RWPE2 (cell line): ENCODE data around the gene SAP130.

Experiments used
- ATAC-seq: fragments of 200-7000 bp; cut with Tn5 transposase; 3 replicates; pipeline ENCODE4 v1.9.1; 2021; ENCODE audit warnings: low read depth
- DNase-seq: peaks from one replicate; pipeline ENCODE4 v3.0.0-alpha.2; 2020; ENCODE audit warnings: low spot score
- H3K27ac ChIP-seq: fragments of 450-650 bp; 2 replicates; pipeline ENCODE4 v1.5.1; 2017; ENCODE audit warnings: mild to moderate bottlenecking; ENCODE audit not compliant: poor library complexity, severe bottlenecking
- H3K27me3 ChIP-seq: fragments of 250-450 bp; sonication (Bioruptor Pico); 2 replicates; pipeline ENCODE4 v1.5.1; 2021; ENCODE audit warnings: mild to moderate bottlenecking, moderate library complexity; ENCODE audit not compliant: insufficient read depth, poor library complexity, severe bottlenecking
- H3K36me3 ChIP-seq: fragments of 250-450 bp; sonication (Bioruptor Pico); 2 replicates; pipeline ENCODE4 v1.5.1; 2020; ENCODE audit warnings: low read depth, mild to moderate bottlenecking, moderate library complexity
- H3K4me1 ChIP-seq: fragments of 250-450 bp; sonication (Bioruptor Pico); 2 replicates; pipeline ENCODE4 v1.5.1; 2021; ENCODE audit warnings: mild to moderate bottlenecking, moderate library complexity; ENCODE audit not compliant: insufficient read depth, poor library complexity, severe bottlenecking
- H3K4me3 ChIP-seq: fragments of 250-450 bp; sonication (Bioruptor Pico); 2 replicates; pipeline ENCODE4 v1.5.1; 2021; ENCODE audit warnings: mild to moderate bottlenecking, moderate library complexity; ENCODE audit not compliant: severe bottlenecking
- H3K9me3 ChIP-seq: fragments of 250-450 bp; sonication (Bioruptor Pico); 2 replicates; pipeline ENCODE4 v1.5.1; 2021; ENCODE audit warnings: mild to moderate bottlenecking, moderate library complexity; ENCODE audit not compliant: severe bottlenecking
- TF ChIP-seq, protein P1 (sequence below): fragments of 450-650 bp; IDR thresholded peaks from one replicate; pipeline ENCODE4 v1.5.1; 2017; ENCODE audit warnings: mild to moderate bottlenecking, moderate library complexity; ENCODE audit not compliant: poor library complexity, severe bottlenecking

SAP130 gene

DNA sequence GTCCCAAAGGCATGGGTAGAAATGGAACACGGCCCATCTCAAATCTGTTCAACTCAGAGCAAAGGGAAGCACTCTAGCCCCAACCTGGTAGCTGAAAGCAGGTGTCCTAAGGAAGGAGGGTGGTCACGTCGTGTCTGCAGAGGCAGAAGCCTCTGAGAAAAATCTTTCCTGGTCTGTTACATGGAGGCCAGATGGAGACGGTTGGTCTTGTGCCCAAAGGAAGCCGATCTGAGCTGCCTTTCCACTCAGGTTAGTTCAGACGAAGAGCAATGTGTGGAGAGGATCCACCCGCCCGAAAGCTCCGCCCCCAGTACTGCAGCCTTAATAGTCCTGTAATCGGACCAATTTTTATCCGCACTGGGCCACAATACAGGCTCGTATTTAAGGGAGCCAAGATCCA is 87.2 kb downstream of the SAP130 start:
- peaks cover 34% of the 10 kb centered on the region for H3K36me3 ChIP-seq
- H3K4me3 ChIP-seq: no peak overlapping the region
- DNase-seq (no peak), ATAC-seq (no peak)
- no peaks in the 10 kb centered on the region for H3K4me1 ChIP-seq
- no peak overlapping the region for H3K27ac ChIP-seq
- no peaks in the 10 kb centered on the region for H3K9me3 ChIP-seq
- no peaks in the 10 kb centered on the region for H3K27me3 ChIP-seq
- TF ChIP-seq, protein P1, sequence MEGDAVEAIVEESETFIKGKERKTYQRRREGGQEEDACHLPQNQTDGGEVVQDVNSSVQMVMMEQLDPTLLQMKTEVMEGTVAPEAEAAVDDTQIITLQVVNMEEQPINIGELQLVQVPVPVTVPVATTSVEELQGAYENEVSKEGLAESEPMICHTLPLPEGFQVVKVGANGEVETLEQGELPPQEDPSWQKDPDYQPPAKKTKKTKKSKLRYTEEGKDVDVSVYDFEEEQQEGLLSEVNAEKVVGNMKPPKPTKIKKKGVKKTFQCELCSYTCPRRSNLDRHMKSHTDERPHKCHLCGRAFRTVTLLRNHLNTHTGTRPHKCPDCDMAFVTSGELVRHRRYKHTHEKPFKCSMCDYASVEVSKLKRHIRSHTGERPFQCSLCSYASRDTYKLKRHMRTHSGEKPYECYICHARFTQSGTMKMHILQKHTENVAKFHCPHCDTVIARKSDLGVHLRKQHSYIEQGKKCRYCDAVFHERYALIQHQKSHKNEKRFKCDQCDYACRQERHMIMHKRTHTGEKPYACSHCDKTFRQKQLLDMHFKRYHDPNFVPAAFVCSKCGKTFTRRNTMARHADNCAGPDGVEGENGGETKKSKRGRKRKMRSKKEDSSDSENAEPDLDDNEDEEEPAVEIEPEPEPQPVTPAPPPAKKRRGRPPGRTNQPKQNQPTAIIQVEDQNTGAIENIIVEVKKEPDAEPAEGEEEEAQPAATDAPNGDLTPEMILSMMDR: no peak

DNA sequence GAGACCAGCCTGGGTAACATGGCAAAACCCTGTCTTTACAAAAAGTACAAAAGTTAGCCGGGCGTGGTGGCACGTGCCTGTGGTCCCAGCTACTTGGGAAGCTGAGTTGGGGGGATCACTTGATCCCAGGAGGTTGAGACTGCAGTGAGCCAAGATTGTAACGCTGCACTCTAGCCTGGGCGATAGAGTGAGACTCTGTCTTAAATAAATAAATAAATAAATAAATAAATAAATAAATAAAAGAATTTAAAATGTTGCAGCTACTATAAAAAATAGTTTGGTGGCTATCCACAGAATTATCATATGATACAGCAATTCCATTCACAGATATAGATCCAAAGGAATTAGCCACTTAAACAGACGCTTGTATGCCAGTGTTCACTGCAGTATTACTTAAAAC is 92.5 kb downstream of the SAP130 start:
- DNase-seq (no peak), ATAC-seq (no peak)
- no peak overlapping the region for H3K4me3 ChIP-seq
- H3K36me3 ChIP-seq: no peaks in the 10 kb centered on the region
- no peaks in the 10 kb centered on the region for H3K9me3 ChIP-seq
- TF ChIP-seq, protein P1: no peak
- no peaks in the 10 kb centered on the region for H3K27me3 ChIP-seq
- peaks cover 10% of the 10 kb centered on the region for H3K4me1 ChIP-seq
- H3K27ac ChIP-seq: no peak overlapping the region

DNA sequence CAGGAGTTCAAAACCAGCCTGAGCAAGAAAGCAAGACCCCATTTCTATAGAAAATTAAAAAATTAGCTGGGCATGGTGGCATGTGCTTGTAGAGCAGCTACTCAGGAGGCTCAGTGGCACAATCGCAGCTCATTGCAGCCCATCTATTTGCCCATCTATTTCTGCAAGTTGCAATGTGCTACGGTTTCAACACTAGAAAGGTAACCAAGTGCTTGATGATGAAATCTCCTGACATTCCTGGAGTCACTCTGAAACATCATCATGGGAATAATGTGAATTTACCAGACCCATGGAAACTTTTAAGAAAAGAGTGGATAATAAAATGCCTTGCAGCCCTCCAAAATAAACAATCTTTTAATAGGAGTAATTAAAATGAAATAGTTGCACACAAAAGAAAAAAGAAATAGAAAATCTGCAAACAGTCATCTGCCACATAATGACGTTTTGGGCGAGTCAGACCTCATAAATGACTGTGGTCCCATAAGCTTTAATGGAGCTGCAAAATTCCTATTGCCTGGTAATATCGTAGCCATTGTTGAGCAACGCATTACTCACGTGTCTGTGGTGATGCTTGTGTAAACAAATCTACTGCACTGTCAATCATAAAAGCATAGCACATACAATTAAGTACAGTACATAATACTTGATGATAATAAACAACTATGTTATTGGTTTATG is 95.5 kb downstream of the SAP130 start:
- Histone ChIP-seq H3K9me3 (no peaks in the 10 kb centered on the region), H3K27me3 (no peaks in the 10 kb centered on the region), H3K27ac (peak overlapping the region; percentile 12), H3K36me3 (no peaks in the 10 kb centered on the region), H3K4me3 (no peak overlapping the region), H3K4me1 (peaks cover 10% of the 10 kb centered on the region)
- DNase-seq (no peak), ATAC-seq (peak; percentile 89)
- TF ChIP-seq, protein P1: no peak

DNA sequence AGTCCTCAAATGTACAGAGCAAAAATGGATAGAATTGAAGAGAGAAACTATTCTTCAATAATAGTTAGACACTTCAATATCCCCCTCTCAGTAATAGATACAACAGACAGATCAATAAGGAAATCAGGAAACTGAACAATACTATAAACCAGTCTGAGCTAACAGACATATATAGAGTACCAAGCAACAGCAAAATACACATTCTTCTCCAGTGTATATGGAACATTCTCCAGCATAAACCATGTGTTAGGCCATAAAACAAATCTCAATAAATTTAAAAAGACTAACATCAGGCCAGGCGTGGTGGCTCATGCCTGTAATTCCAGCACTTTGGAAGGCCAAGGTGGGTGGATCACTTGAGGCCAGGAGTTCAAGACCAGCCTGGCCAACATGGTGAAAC is 98.4 kb downstream of the SAP130 start:
- no peaks in the 10 kb centered on the region for H3K27me3 ChIP-seq
- no peak for DNase-seq
- no peaks in the 10 kb centered on the region for H3K36me3 ChIP-seq
- no peak overlapping the region for H3K27ac ChIP-seq
- no peak overlapping the region for H3K4me3 ChIP-seq
- no peak for ATAC-seq
- no peaks in the 10 kb centered on the region for H3K9me3 ChIP-seq
- TF ChIP-seq, protein P1: no peak
- peaks cover 10% of the 10 kb centered on the region for H3K4me1 ChIP-seq

DNA sequence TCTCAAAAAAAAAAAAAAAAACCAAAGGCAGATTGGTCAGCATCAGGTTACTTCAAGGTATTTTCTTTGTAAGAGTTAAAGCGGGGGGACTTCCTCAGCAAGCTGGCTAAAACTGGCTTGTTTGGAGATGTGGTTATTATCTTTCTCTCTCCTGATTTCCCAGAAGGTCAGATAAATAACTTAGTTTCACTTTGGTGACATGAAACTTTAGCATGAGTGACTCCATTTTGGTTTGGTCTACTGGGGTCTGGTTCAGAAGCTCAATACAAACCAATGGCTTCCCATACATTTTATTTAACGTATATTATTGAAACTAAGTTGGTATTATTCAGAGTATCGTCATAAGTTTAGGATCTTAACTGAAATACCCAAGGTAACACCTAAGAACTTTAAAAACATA is 100.5 kb downstream of the SAP130 start:
- Histone ChIP-seq H3K4me3 (no peak overlapping the region), H3K36me3 (no peaks in the 10 kb centered on the region), H3K4me1 (peaks cover 4% of the 10 kb centered on the region), H3K9me3 (no peaks in the 10 kb centered on the region), H3K27ac (no peak overlapping the region), H3K27me3 (no peaks in the 10 kb centered on the region)
- DNase-seq: no peak
- no peak for ATAC-seq
- TF ChIP-seq, protein P1: no peak
